Fibroblast of skin of scalp (primary cell): ENCODE results near the gene FBN2.

Experiments used
- DNase-seq: peaks from one replicate; pipeline ENCODE4 v3.0.0-alpha.2; 2013

The FBN2 gene

GRCh38 chr5:128243958-128244582, 294.0 kb downstream of the FBN2 start:
- DNase-seq = no peak

DNA sequence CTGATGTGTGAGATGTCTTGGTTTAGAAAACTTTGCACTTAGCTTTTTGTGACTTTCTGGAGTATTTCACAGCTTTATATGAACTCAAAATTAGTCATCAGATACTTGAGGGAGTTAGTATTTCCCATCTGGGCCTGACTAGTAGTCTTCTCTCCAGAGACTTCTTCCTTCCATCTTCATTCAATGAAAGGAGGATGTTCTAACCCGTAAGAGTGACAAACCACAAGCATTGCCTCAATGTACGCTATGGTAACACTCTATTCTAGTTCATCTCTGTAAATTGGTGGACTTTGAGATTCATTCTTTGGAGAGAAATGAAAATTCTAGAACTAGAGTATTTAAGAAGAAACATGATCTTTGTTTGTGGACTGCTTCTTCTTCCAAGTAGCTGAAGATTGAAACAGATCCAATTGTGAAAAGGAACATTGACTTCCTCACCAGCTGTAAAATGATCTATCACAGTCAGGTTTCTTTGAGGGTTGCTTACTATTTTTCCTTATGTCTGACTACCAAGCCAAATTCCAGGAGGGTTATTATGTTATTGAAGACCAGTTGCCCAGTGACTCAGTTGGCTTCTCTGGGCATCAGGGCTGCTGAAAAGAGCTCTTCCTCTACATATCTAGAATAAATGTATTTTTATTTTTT, 296.9 kb downstream of the FBN2 start:
- DNase-seq = peak; percentile 87

GRCh38 chr5:128237546-128237945, 300.5 kb downstream of the FBN2 start:
- DNase-seq = no peak

- no peak for DNase-seq
These were observed 301.0 kb downstream of the FBN2 start for GRCh38 chr5:128237000-128237399.

GRCh38 chr5:128236334-128236733, 301.7 kb downstream of the FBN2 start:
- no peak for DNase-seq

- DNase-seq = no peak
These were observed 303.0 kb downstream of the FBN2 start for GRCh38 chr5:128234928-128235641.

- DNase-seq = peak; percentile 48
These were observed 309.5 kb downstream of the FBN2 start for GRCh38 chr5:128228521-128228920.

DNA sequence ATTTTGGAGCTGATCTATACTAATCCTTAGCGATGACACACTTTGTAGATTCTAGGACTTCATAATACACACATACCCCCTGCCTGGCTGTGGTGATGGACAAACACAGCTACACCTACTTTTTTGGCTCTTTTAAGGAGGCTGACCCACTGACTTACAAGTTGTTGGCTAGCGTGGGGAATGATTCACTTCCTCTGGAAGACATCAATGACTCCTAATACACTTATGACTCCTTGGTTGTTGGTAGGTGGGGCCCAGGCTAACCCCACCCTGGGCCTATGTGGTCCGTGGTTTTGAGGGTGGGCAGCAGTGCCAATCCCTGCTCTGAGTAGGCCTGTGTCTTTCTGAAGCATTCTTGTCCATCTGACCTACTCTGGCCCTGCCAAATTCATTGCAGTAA, 310.0 kb downstream of the FBN2 start:
- DNase-seq = peak; percentile 84

GRCh38 chr5:128225245-128226030, 312.6 kb downstream of the FBN2 start:
- peak; percentile 71 for DNase-seq

DNA sequence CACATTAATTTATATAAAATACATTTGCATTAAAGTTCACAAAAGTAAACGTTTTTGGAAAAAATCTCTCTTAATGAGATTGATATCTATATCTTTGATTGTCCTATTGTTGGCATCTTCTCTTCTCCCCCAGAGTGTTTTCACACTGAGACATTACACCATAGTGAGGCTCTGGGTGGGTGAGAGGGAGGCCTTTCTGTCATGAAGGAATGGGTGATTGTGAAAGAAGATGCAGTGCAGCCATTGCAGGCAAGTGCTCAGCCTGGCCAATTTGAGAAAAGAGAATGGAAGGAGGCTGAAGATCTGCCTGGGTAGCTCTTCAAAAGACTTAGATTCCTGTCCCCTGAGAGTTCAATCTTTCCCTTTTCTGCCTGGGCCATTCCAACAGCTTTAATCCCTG, 313.7 kb downstream of the FBN2 start:
- no peak for DNase-seq

DNA sequence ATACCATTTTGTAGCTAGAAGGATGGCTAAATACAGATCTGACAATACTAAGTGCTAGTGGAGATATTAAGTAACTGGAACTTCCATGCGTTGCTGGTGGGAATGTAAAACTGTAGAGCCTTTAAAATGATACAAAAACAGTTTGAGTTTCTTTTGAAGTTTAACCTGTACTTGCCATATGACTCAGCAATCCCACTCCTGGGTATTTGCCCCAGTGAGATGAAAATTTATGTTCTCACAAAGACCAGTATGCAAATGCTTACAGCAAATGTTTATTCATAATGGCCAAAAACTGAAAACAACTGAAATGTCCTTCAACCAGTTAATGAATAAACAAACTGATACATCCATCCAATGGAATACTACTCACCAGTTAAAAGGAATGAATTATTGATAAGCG, 317.2 kb downstream of the FBN2 start:
- DNase-seq = no peak

GRCh38 chr5:128216860-128217531, 321.0 kb downstream of the FBN2 start:
- peak; percentile 88 for DNase-seq

DNA sequence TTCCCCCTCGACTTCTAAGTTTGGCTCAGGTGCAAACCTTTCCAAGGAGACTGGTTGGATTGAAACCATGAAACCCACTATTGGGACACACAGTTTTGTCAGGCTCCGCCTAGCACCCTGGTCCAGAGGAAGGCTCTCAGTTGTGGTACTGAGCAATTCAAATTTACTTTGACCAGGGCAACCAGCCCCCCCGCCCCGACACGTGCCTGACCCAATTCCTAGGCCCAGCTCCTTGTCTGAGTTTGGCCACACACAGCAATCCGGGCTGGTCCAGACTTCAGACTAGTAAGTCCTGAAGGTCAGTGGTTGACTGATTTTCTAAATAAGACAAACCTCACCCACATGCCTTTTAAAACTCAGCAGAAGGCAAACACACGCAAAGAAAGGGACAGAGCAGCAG, 321.8 kb downstream of the FBN2 start:
- DNase-seq = no peak

DNA sequence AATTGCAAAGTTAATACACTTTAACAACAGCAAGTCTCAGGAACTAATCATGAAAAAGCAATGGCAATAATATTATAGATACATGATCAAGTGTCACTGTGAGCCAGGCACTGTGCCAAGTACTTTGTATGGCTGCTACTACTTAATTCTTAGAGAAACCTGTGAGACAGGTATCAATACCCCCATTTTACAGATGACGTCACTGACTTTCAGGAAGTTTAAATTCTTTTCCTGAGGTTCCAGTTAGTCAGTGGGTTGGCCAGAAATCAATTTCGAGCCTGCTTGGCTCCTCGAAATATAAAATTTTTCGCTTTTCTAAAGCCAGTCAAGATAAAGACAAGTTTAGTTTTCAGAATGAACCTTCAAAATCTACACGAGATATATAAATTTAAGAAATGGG, 324.2 kb downstream of the FBN2 start:
- no peak for DNase-seq

GRCh38 chr5:128213340-128213739, 324.7 kb downstream of the FBN2 start:
- peak; percentile 70 for DNase-seq

- DNase-seq = no peak
These were observed 325.7 kb downstream of the FBN2 start for GRCh38 chr5:128212191-128212806.

- no peak for DNase-seq
These were observed 329.6 kb downstream of the FBN2 start for GRCh38 chr5:128208436-128208835.
